Measurements from ENCODE around the gene OPCML.

OPCML gene

DNA sequence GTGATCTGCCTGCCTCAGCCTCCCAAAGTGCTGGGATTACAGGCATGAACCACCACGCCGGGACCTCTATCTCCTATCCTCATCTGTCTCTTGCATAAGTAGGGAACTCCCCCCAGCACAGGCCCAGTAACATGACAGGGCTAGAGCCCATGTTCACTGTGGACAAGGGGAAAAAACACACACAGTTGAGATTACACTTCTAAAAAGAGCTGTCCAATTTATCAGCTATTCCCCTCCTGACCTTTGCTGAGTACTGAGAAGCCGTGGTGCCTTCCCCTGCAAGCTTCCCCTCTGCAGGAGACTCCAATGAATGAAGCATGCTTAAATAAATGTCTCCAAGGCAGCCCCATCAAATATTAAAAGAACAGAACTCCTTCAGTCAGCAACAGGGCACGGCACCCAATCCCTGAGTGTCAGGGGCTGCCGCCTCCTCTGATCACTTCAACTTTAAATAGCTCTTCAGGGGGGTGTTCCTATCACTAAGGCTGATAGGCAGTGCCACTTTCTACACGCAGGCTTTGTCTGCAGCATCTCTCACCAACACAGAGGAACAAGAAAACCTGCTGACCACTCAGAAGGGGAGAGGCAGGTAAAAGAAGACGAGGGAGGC, 385.5 kb downstream of the OPCML start:
- Histone ChIP-seq H3K36me3 (ENCODE audit: control insufficient read depth in 1 of 2, insufficient read depth in 2 of 2, low read length in 2 of 2) (no peaks in the 10 kb centered on the region), H3K9ac (ENCODE audit: low read depth in 1 of 2, low read length in 2 of 2) (no peak overlapping the region), H3K9me3 (ENCODE audit: control insufficient read depth in 1 of 2, low read length in 2 of 2) (no peaks in the 10 kb centered on the region), H3K27me3 (ENCODE audit: control insufficient read depth in 1 of 2, insufficient read depth in 2 of 2, low read length in 2 of 2) (peaks cover 0 to 3% of the 10 kb centered on the region in 2 donors), H3K4me1 (ENCODE audit: control insufficient read depth in 1 of 2, insufficient read depth in 2 of 2, low read length in 2 of 2) (no peaks in the 10 kb centered on the region), H3K27ac (ENCODE audit: low read depth, low read length) (no peak overlapping the region), H3K4me3 (ENCODE audit: low read depth in 1 of 2, low read length in 2 of 2) (no peak overlapping the region)

DNA sequence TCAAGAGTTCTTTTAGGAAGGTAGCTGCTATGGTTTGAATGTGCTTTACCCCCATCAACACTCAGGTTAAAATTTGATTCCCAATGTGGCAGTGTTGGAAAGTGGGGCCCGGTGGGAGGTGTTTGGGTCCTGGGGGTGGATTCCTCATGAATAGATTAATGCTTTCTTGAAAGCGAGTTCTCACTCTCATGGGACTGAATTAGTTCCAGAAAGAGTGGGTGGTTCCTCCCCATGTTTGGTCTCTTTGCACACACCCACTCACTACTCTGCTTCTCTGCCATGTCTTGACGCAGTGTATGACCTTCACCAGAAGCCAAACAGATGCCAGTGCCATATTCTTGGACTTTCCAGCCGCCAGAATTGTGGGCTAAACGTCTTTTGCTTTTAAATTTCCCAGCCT, 394.4 kb downstream of the OPCML start:
- no peaks in the 10 kb centered on the region for H3K9me3 ChIP-seq (ENCODE audit: control insufficient read depth in 1 of 2, low read length in 2 of 2)
- H3K4me3 ChIP-seq (ENCODE audit: low read depth in 1 of 2, low read length in 2 of 2), result no peak overlapping the region
- H3K36me3 ChIP-seq (ENCODE audit: control insufficient read depth in 1 of 2, insufficient read depth in 2 of 2, low read length in 2 of 2), result no peaks in the 10 kb centered on the region

DNA sequence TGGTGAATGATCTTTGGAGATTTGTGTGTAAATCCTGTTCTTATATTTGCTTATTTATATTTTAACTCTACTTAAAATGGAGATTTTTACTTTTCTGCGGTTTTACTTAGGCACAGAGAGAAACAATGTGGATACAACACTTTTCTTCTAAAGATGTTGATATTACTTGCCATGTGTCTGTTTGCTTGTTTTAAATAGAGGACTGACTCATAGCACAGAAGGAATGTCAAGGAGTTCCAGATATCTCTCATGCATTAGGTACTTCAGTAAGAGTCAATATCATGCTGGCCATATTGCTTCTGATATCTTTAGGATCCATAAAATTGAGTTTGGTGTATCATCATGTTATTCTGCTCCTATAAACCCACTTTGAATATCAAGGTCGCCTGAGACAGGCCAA, 395.0 kb downstream of the OPCML start:
- no peaks in the 10 kb centered on the region for H3K27me3 ChIP-seq (ENCODE audit: control insufficient read depth in 1 of 2, insufficient read depth in 2 of 2, low read length in 2 of 2)
- H3K9me3 ChIP-seq (ENCODE audit: control insufficient read depth in 1 of 2, low read length in 2 of 2), result no peaks in the 10 kb centered on the region
- no peak overlapping the region for H3K4me3 ChIP-seq (ENCODE audit: low read depth in 1 of 2, low read length in 2 of 2)
- H3K4me1 ChIP-seq (ENCODE audit: control insufficient read depth in 1 of 2, insufficient read depth in 2 of 2, low read length in 2 of 2), result peaks cover 0 to 5% of the 10 kb centered on the region in 2 donors
- no peaks in the 10 kb centered on the region for H3K36me3 ChIP-seq (ENCODE audit: control insufficient read depth in 1 of 2, insufficient read depth in 2 of 2, low read length in 2 of 2)
- H3K27ac ChIP-seq (ENCODE audit: low read depth, low read length), result no peak overlapping the region
- no peak overlapping the region for H3K9ac ChIP-seq (ENCODE audit: low read depth in 1 of 2, low read length in 2 of 2)

More for the DNA sequence above, 394.4 kb downstream of the OPCML start:
- Histone ChIP-seq H3K9ac (ENCODE audit: low read depth in 1 of 2, low read length in 2 of 2) (no peak overlapping the region), H3K27me3 (ENCODE audit: control insufficient read depth in 1 of 2, insufficient read depth in 2 of 2, low read length in 2 of 2) (no peaks in the 10 kb centered on the region), H3K27ac (ENCODE audit: low read depth, low read length) (no peak overlapping the region), H3K4me1 (ENCODE audit: control insufficient read depth in 1 of 2, insufficient read depth in 2 of 2, low read length in 2 of 2) (peaks cover 0 to 5% of the 10 kb centered on the region in 2 donors)

DNA sequence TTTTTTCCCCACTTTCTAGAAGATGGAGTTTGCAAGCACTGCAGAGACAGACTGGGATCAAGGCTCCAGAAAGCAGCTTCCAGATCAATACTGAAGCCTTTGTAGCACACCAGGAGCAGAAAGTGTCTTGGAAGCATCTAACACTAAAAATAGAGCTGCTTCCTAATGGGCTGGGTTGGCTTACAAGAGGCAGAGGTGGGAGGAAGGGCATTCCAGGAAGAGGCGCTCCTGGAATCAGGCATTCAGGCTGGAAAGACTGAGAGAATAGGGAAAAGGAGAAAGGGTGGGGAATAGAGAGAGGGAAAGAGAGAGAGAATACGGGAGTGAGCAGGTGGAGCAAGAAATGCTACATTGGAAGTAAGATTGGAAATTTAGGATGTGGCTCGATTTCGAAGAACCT, 395.9 kb downstream of the OPCML start:
- Histone ChIP-seq H3K27ac (ENCODE audit: low read depth, low read length) (no peak overlapping the region), H3K36me3 (ENCODE audit: control insufficient read depth in 1 of 2, insufficient read depth in 2 of 2, low read length in 2 of 2) (no peaks in the 10 kb centered on the region), H3K4me3 (ENCODE audit: low read depth in 1 of 2, low read length in 2 of 2) (no peak overlapping the region), H3K27me3 (ENCODE audit: control insufficient read depth in 1 of 2, insufficient read depth in 2 of 2, low read length in 2 of 2) (no peaks in the 10 kb centered on the region), H3K4me1 (ENCODE audit: control insufficient read depth in 1 of 2, insufficient read depth in 2 of 2, low read length in 2 of 2) (peaks cover 0 to 5% of the 10 kb centered on the region in 2 donors), H3K9me3 (ENCODE audit: control insufficient read depth in 1 of 2, low read length in 2 of 2) (no peaks in the 10 kb centered on the region), H3K9ac (ENCODE audit: low read depth in 1 of 2, low read length in 2 of 2) (no peak overlapping the region)

DNA sequence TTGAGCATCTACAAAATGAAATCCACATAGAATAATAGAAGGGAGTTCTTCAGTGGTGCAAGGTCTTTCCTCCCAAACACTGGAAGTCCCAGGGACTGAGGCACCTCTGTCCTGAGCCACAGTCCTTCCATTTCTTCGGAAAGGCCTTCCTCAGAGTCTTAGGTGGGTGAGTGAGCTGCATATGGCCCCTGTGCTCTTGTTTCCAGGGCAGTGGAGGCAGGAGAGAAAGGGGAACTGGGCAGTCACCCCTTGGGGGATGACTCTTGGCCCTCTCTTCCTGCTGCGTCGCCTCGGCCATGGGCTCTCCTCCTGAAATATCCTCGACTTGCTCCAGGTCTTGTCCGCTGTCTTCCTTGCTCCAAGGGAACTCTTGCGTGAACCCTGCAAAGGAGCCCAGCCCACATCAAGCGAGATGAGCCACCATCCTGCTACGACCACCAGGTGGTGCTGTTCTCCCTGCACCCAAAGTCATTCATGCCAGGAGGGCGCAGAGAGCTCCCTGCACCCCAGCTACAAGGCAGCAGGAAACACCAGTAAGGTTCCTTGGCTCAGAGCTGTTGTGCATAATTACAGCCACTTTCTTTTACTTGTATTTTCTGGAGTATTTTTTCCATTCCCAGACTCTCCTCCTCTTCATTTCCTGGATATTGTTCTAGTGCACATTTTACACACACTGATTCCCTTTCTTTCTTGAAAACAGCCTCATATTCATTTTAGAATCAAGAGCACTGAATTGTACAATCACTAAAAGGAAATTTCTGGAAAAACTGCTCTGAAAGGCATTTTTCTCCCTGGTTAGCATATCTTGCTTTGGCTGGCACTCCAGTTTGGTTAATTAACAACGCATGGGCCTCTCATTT, 397.8 kb downstream of the OPCML start:
- H3K27ac ChIP-seq (ENCODE audit: low read depth, low read length), result no peak overlapping the region
- no peak overlapping the region for H3K9ac ChIP-seq (ENCODE audit: low read depth in 1 of 2, low read length in 2 of 2)
- no peak overlapping the region for H3K4me3 ChIP-seq (ENCODE audit: low read depth in 1 of 2, low read length in 2 of 2)
- H3K27me3 ChIP-seq (ENCODE audit: control insufficient read depth in 1 of 2, insufficient read depth in 2 of 2, low read length in 2 of 2), result no peaks in the 10 kb centered on the region
- H3K36me3 ChIP-seq (ENCODE audit: control insufficient read depth in 1 of 2, insufficient read depth in 2 of 2, low read length in 2 of 2), result no peaks in the 10 kb centered on the region
- no peaks in the 10 kb centered on the region for H3K9me3 ChIP-seq (ENCODE audit: control insufficient read depth in 1 of 2, low read length in 2 of 2)
- H3K4me1 ChIP-seq (ENCODE audit: control insufficient read depth in 1 of 2, insufficient read depth in 2 of 2, low read length in 2 of 2), result peaks cover 0 to 5% of the 10 kb centered on the region in 2 donors

DNA sequence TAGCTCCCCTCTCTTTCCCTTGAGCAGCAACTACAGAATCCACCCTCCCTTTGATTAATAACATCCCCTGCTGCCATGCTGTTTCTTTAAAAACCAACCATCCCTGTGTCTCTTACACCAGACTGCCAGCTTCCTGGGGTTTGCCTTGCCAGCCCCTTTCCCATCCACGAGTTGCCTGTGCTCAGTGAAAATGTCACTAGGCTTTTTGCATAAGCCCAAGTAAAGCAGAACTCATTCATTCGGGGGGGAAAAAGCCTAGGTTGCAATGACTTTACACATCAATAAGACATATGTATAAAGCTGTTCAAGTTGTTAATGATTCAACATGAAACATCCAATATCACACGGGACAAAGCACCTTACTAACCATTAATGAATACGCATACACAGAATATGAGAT, 398.7 kb downstream of the OPCML start:
- peaks cover 0 to 5% of the 10 kb centered on the region in 2 donors for H3K4me1 ChIP-seq (ENCODE audit: control insufficient read depth in 1 of 2, insufficient read depth in 2 of 2, low read length in 2 of 2)
- H3K36me3 ChIP-seq (ENCODE audit: control insufficient read depth in 1 of 2, insufficient read depth in 2 of 2, low read length in 2 of 2), result no peaks in the 10 kb centered on the region
- no peaks in the 10 kb centered on the region for H3K27me3 ChIP-seq (ENCODE audit: control insufficient read depth in 1 of 2, insufficient read depth in 2 of 2, low read length in 2 of 2)
- no peak overlapping the region for H3K4me3 ChIP-seq (ENCODE audit: low read depth in 1 of 2, low read length in 2 of 2)
- H3K9ac ChIP-seq (ENCODE audit: low read depth in 1 of 2, low read length in 2 of 2), result no peak overlapping the region
- H3K27ac ChIP-seq (ENCODE audit: low read depth, low read length), result no peak overlapping the region
- no peaks in the 10 kb centered on the region for H3K9me3 ChIP-seq (ENCODE audit: control insufficient read depth in 1 of 2, low read length in 2 of 2)

DNA sequence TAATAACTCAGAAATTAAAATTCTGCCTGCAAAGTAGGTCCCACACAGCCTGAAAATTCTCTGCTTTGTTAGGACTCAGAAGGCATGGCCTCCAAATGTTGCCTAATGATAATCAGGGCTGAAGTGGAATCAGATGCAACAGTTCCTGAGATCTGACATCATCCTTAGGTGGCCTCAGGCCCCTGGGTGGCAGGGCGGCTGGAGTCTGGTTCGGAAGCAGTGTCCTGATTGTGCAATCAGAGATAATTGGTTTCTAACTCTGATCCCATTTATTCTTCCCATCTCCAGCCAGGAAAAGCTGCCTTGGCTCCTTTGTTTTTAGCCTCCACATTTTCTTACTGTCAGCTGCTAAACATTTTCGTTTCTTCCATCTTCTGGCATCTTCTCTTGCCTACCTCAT, 399.3 kb downstream of the OPCML start:
- H3K27ac ChIP-seq (ENCODE audit: low read depth, low read length), result no peak overlapping the region
- H3K4me3 ChIP-seq (ENCODE audit: low read depth in 1 of 2, low read length in 2 of 2), result no peak overlapping the region
- H3K36me3 ChIP-seq (ENCODE audit: control insufficient read depth in 1 of 2, insufficient read depth in 2 of 2, low read length in 2 of 2), result no peaks in the 10 kb centered on the region
- no peak overlapping the region for H3K9ac ChIP-seq (ENCODE audit: low read depth in 1 of 2, low read length in 2 of 2)
- no peaks in the 10 kb centered on the region for H3K9me3 ChIP-seq (ENCODE audit: control insufficient read depth in 1 of 2, low read length in 2 of 2)
- H3K27me3 ChIP-seq (ENCODE audit: control insufficient read depth in 1 of 2, insufficient read depth in 2 of 2, low read length in 2 of 2), result no peaks in the 10 kb centered on the region
- peaks cover 0 to 5% of the 10 kb centered on the region in 2 donors for H3K4me1 ChIP-seq (ENCODE audit: control insufficient read depth in 1 of 2, insufficient read depth in 2 of 2, low read length in 2 of 2)

DNA sequence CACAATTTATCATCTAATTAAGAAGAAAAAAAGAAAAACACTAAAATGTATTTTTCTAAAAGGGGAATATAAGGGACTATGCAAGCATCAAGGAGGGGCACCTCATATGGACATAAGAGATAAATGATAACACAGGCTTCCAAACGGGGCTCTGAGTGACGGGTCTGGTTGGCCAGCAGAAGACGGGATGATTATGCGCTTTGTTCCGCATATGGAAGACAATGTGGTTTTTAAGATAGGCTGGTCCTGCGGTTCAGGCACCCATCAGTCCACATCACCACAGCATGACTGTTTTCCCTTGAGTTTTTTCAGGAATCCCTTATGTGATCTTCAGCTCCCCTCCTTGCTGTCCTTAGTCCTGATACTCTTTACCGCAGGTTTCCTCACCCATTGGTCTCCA, 404.6 kb downstream of the OPCML start:
- no peak overlapping the region for H3K9ac ChIP-seq (ENCODE audit: low read depth in 1 of 2, low read length in 2 of 2)
- H3K4me1 ChIP-seq (ENCODE audit: control insufficient read depth in 1 of 2, insufficient read depth in 2 of 2, low read length in 2 of 2), result no peaks in the 10 kb centered on the region
- H3K36me3 ChIP-seq (ENCODE audit: control insufficient read depth in 1 of 2, insufficient read depth in 2 of 2, low read length in 2 of 2), result no peaks in the 10 kb centered on the region
- no peak overlapping the region for H3K27ac ChIP-seq (ENCODE audit: low read depth, low read length)
- no peaks in the 10 kb centered on the region for H3K9me3 ChIP-seq (ENCODE audit: control insufficient read depth in 1 of 2, low read length in 2 of 2)
- H3K4me3 ChIP-seq (ENCODE audit: low read depth in 1 of 2, low read length in 2 of 2), result no peak overlapping the region
- peaks cover 0 to 5% of the 10 kb centered on the region in 2 donors for H3K27me3 ChIP-seq (ENCODE audit: control insufficient read depth in 1 of 2, insufficient read depth in 2 of 2, low read length in 2 of 2)

DNA sequence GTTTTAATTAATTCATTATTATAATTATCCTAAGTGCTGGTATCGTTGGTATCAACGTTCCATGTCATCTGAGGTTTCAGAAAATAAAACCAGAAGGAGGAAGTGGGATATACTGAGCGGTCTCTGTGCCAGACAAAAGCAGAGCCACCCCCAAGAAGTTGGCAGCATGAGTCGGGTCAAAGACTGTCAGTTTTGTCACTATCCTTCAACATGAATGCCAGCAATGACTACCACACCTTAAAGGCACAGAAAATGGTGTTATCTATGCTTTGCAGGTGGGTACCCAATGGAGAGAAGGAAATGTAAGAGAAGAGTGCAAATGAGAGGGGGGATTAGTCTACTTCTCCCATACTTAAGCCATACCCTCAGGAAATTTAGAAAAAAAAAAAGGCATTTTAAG, 408.5 kb downstream of the OPCML start:
- no peaks in the 10 kb centered on the region for H3K36me3 ChIP-seq (ENCODE audit: control insufficient read depth in 1 of 2, insufficient read depth in 2 of 2, low read length in 2 of 2)
- H3K4me3 ChIP-seq (ENCODE audit: low read depth in 1 of 2, low read length in 2 of 2), result no peak overlapping the region
- H3K27me3 ChIP-seq (ENCODE audit: control insufficient read depth in 1 of 2, insufficient read depth in 2 of 2, low read length in 2 of 2), result peaks cover 0 to 5% of the 10 kb centered on the region in 2 donors
- no peak overlapping the region for H3K27ac ChIP-seq (ENCODE audit: low read depth, low read length)
- H3K4me1 ChIP-seq (ENCODE audit: control insufficient read depth in 1 of 2, insufficient read depth in 2 of 2, low read length in 2 of 2), result no peaks in the 10 kb centered on the region
- no peak overlapping the region for H3K9ac ChIP-seq (ENCODE audit: low read depth in 1 of 2, low read length in 2 of 2)
- H3K9me3 ChIP-seq (ENCODE audit: control insufficient read depth in 1 of 2, low read length in 2 of 2), result no peaks in the 10 kb centered on the region

DNA sequence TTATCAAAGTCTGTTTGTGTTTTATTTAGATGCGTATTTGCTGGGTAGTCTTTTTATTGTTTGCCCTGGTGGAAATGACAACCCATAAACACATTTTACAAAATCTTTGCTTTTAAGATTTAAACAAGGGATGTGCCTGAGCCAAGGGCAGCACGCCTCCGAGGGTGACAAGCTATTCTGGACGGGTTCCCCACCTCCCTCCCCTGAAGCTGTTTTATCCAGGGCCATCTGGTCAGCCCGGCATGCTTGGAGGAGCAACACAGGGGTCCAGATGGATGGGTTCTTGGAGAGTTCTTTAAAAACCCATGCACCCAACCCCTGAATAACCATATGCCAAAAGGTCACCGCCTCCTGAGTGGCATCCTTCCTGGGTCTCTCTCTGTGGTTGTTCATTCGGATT, 408.9 kb downstream of the OPCML start:
- no peaks in the 10 kb centered on the region for H3K9me3 ChIP-seq (ENCODE audit: control insufficient read depth in 1 of 2, low read length in 2 of 2)
- H3K4me3 ChIP-seq (ENCODE audit: low read depth in 1 of 2, low read length in 2 of 2), result no peak overlapping the region
- H3K9ac ChIP-seq (ENCODE audit: low read depth in 1 of 2, low read length in 2 of 2), result no peak overlapping the region
- peaks cover 0 to 5% of the 10 kb centered on the region in 2 donors for H3K27me3 ChIP-seq (ENCODE audit: control insufficient read depth in 1 of 2, insufficient read depth in 2 of 2, low read length in 2 of 2)
- H3K4me1 ChIP-seq (ENCODE audit: control insufficient read depth in 1 of 2, insufficient read depth in 2 of 2, low read length in 2 of 2), result no peaks in the 10 kb centered on the region
- no peaks in the 10 kb centered on the region for H3K36me3 ChIP-seq (ENCODE audit: control insufficient read depth in 1 of 2, insufficient read depth in 2 of 2, low read length in 2 of 2)
- no peak overlapping the region for H3K27ac ChIP-seq (ENCODE audit: low read depth, low read length)
